Activated CD4-positive, alpha-beta T cell treated with anti-CD3 and anti-CD28 coated beads for 48 hours (primary cell): ENCODE measurements around the gene RYR3.
"Not testable (repeated sequence)": the region's sequence is repeated elsewhere in the genome, so short reads cannot be mapped to it uniquely, and the experiment has no call there.

Experiments
- DNase-seq: peaks from one replicate; pipeline ENCODE4 v3.0.0-alpha.2; 2020

RYR3 gene

DNA sequence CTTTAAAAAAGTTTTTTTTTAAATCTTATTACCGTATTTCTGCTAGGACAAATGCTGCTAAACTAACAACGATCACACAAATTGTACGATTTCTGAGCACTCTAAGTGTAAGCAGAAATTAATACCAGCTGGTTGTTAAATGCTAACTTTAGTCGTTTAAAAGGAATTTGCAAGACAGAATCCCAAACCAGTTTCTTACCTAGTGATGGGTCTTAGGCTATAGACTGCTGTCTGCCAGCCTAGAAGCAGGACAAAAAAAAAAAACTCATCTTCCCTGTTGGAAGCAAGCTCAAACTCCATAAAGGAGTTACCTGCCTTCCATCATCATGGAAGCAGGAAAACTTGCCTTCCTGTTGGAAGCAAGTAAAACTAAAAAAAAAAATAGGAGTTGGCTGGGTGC is 287.6 kb downstream of the RYR3 start:
- DNase-seq: not testable (repeated sequence)

- DNase-seq: no peak
Measured at GRCh38 chr15:33600212-33600611, 289.4 kb downstream of the RYR3 start.

- no peak for DNase-seq
Measured at GRCh38 chr15:33601461-33601860, 290.7 kb downstream of the RYR3 start.

DNA sequence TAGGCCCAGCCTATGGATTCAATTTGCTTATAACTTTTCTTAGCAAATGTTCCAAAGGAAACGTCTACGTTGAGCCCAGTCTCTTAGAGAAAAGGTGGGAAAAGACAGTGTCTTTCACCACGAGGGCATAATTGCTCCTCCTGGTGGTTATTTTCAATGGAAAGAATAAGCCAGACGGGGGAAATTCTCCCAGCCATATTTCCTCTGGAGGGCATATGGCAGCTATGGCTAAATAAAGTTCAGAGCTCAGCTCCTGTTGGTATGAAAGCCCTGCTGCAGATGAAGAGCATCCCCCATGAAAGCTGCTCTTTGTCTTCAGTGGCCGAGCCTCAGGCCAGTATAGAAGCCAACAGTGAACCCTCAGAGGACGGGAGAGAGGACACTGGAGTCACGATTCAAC is 297.9 kb downstream of the RYR3 start:
- DNase-seq: no peak

GRCh38 chr15:33612721-33613304 is 302.0 kb downstream of the RYR3 start:
- DNase-seq: no peak

- DNase-seq: no peak
Measured at GRCh38 chr15:33616475-33616874, 305.7 kb downstream of the RYR3 start.

- no peak for DNase-seq
Measured at GRCh38 chr15:33618350-33618749, 307.6 kb downstream of the RYR3 start.

DNA sequence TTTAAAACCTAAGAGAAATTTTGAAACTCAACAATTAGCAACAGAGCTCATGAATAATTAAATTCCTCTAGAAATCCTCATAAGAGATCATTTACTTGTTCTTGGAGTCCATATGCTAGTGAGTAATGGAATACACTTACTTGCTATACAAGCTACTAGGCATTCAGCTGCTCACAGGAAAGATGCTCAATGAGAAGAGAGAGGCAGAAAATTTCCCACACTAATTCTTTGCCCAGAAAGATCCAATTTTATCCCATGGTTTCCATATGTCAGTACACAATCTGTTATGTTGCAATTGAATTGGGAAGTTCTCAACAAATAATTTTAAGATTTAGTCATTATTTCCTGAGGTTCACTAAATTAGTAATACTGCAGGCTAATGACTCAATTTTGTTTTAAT is 310.4 kb downstream of the RYR3 start:
- DNase-seq: no peak

- DNase-seq: no peak
Measured at GRCh38 chr15:33623010-33623409, 312.2 kb downstream of the RYR3 start.

DNA sequence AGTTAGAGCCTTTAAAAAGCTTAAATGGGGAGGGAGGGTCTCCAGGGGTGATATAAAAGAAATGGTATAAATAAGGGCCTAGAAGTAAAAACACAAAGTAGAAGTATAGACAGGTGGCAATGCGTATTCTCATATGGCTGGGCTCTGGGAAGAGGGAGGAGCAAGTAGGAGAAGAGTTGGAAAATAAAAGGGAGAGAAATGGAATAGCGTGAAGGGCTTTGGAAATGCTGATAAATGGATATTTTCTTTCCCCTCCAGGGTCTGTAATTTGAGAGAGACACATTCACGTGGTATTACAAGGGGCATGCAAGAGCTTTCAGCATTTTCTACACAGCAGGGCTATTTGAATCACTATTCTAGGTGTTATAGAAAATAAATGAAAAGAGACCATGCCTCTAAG is 313.7 kb downstream of the RYR3 start:
- DNase-seq: no peak

DNA sequence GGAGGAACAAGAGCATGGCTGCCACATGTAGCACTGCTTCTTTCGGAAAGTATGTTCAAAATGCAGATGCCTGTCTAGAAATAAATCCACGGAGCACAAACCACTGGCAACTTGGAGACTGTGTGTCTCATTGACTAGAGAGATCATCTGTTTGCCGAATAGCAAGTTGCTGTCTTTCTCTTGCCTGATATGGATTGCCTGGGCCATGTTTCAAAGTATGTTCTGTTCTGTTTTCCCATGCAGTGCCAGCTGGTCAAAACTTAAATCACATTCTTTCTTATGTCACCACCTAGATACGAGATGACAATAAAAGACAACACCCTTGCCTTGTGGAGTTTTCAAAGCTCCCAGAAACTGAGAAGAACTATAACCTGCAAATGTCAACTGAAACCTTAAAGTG is 318.9 kb downstream of the RYR3 start:
- no peak for DNase-seq

DNA sequence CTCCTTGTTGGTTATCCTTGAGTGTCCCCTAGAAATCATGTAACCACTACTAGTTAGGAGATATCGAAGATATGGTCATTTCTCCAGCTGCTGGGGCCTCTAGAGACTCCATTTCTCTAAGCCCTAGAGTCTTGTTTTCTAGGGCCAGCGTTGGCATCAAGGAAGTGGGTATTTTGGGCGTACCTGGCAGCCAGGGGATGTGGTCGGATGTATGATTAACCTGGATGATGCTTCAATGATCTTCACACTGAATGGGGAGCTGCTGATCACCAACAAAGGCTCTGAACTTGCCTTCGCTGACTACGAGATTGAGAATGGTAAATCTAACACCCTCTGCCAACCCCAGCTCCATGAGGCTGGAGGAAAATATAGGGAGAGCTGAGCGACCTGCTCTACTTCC is 325.5 kb downstream of the RYR3 start:
- DNase-seq: no peak

GRCh38 chr15:33636958-33637357 is 326.2 kb downstream of the RYR3 start:
- no peak for DNase-seq

DNA sequence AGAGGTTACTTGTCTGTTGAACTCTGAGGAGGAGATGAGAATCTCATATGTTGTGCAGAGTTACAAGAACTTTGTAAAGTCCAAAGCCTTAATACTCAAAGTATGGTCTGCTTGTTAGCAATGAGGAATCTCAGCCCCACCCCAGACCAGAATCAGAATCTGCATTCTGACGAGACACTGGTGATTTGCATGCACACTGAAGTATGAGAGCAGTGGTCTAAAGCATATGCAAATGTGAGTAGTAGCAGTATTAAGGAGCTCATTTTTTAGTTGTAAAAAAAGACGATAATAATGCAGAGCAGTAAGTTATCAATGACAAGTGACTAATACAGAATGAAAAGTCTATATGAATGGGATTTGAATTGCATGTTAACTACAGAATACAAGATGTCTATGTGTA is 327.7 kb downstream of the RYR3 start:
- DNase-seq: no peak

GRCh38 chr15:33639051-33639450 is 328.3 kb downstream of the RYR3 start:
- no peak for DNase-seq

DNA sequence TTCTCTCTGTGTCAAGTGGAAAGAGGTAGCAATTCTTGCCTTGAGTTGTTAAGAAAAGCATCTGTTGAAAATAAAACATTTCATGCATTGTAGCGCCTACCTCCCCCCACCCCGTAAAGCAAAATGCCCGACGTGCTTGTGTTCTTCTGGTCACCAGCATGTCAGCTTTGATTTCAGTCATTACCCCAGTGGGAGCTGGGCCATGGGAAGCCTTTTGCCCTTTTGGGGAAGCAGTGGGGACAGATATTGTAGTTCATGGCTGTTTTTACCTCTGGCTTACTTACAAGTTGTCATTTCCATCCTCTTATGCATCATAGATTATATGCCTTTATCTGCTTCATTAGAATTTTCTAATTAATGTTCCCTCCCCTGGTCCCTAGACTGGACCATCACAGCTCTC is 328.7 kb downstream of the RYR3 start:
- no peak for DNase-seq

DNA sequence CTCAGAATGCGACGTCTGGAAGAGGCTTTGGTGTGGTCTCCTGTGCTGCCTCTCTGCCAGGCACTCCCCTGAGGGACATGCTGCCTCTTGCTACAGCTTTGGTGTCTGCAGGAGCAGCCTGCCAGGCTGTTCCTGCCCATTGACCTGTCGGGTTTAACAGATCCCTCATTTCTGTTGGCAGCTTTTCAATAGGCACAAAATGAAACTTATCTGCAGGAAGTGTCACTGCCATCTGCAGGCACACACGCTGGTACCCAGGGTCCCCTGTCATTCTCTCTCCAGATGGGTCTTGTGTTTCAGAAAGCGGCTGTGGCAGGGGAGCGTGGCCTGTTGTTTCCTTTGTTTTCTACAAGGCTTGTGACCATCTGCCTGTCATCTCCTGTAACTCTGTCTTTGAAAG is 329.2 kb downstream of the RYR3 start:
- DNase-seq: no peak

- no peak for DNase-seq
Measured at GRCh38 chr15:33641069-33641468, 330.3 kb downstream of the RYR3 start.

- no peak for DNase-seq
Measured at GRCh38 chr15:33644304-33644703, 333.5 kb downstream of the RYR3 start.

- no peak for DNase-seq
Measured at GRCh38 chr15:33646744-33647143, 336.0 kb downstream of the RYR3 start.

GRCh38 chr15:33649217-33649933 is 338.6 kb downstream of the RYR3 start:
- DNase-seq: no peak

- no peak for DNase-seq
Measured at GRCh38 chr15:33654860-33655259, 344.1 kb downstream of the RYR3 start.

- DNase-seq: no peak
Measured at GRCh38 chr15:33655488-33655887, 344.7 kb downstream of the RYR3 start.

DNA sequence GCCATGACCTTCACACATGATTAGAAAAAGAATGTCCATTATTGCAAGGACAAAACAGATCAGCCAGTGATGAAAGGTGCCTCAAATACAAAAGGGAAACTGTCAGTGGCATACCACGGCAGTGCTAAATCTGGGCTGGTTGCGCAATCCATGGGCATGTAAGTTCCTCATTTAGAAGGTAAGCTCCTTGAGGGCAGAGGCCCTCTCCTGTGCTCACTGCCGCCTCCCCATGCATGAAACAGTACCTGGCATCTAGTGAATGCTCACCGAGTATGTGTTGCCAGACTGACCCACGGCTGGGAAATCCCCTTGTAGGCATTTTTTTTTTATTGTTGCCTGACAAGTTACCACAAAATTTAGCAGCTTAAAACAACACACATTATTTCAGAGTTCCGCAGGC is 345.4 kb downstream of the RYR3 start:
- no peak for DNase-seq

DNA sequence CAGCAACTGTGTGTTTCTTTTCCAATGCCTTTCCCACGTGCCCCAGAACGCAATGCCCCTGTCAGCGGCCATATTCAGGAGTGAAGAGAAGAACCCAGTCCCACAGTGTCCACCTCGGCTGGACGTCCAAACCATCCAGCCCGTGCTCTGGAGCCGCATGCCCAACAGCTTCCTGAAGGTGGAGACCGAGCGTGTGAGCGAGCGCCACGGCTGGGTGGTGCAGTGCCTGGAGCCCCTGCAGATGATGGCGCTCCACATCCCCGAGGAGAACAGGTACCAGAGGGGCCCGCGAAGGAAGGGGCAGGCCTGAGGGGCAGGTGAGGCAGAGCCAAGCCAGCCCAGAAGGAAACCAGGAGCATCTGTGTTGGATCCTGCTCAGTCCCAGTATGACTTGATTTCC is 349.4 kb downstream of the RYR3 start:
- DNase-seq: no peak
